NCI-H1105 (cell line): ENCODE results near the gene CLDN19.
"Not testable (repeated sequence)": the region's sequence is repeated elsewhere in the genome, so short reads cannot be mapped to it uniquely, and the experiment has no call there.

Experiments used
- DNase-seq: peaks from one replicate; lab custom pipeline; 2025; lab: John Stamatoyannopoulos, UW

The CLDN19 gene

GRCh38 chr1:42737986-42738677, 1.9 kb downstream of the CLDN19 start:
- DNase-seq: no peak

GRCh38 chr1:42737257-42737656, 2.8 kb downstream of the CLDN19 start:
- no peak for DNase-seq

DNA sequence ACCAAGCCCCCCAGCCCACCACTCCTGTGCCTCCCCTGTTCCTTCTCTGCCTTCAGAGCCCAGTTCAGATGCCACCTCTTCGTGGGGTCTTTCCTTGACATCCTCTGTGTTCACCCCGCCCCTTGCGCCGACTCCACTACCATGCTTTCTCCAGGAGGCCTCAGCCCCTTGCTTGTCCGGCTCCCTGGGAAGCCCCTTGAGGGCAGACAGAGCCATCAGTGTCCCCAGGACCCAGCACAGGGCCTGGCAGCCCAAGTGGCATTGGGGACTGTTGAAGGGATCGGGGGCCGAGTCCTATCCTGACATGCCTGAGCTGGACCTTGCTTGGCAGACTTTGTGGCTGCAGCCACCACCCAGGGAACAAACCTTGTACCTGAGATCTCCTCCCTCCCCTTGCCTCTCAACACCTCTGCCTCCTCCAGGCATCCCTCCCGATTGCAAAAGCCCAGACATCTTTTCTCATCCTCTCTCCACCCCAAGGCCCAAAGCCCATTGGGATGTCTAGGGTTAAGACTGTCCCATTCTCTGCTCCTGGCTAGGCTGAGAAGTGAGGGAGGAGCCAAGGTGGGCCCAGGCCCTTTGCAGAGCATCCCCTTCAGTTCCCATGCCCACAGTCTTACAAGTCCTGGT, 3.4 kb downstream of the CLDN19 start:
- no peak for DNase-seq

DNA sequence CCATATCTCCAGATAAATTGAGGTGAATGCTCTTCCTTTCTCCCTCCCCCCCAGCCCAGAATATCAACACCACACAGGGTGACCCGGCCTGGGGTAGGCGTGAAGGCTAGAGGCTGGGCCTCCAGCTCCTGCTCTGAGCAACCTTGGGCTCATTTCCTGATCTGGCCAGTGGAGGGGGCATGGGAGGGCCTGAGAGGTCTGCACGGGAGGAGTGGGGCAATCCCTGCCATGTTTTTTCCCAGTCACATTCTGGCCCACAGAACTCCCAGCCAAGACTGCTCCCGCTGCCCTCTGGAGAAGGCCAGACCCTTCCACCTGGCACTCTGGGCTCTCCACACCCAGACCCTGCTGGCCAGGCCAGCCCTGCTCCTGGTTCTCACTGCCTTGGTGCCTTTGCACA, 3.9 kb downstream of the CLDN19 start:
- no peak for DNase-seq

GRCh38 chr1:42735477-42736105, 4.4 kb downstream of the CLDN19 start:
- DNase-seq: no peak

DNA sequence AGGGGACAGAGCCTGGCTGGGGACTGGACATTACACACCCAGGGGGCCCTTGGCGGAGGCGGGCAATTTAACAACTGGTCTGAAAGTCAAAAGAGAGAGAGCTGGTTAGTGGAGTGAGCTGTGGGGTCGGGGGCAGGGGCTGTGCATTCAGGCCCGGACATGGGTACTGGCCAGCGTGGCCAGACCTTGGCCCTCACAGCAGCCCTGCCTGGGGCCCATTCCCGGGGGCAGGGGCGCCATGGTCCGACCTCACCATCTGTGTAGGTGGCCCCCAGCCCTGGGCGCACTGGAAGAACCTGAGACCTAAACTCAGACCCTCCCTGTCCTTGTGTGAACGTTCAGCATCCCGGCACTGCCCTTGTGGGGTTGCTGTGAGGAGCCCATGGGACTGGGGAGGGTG, 5.0 kb downstream of the CLDN19 start:
- no peak for DNase-seq

DNA sequence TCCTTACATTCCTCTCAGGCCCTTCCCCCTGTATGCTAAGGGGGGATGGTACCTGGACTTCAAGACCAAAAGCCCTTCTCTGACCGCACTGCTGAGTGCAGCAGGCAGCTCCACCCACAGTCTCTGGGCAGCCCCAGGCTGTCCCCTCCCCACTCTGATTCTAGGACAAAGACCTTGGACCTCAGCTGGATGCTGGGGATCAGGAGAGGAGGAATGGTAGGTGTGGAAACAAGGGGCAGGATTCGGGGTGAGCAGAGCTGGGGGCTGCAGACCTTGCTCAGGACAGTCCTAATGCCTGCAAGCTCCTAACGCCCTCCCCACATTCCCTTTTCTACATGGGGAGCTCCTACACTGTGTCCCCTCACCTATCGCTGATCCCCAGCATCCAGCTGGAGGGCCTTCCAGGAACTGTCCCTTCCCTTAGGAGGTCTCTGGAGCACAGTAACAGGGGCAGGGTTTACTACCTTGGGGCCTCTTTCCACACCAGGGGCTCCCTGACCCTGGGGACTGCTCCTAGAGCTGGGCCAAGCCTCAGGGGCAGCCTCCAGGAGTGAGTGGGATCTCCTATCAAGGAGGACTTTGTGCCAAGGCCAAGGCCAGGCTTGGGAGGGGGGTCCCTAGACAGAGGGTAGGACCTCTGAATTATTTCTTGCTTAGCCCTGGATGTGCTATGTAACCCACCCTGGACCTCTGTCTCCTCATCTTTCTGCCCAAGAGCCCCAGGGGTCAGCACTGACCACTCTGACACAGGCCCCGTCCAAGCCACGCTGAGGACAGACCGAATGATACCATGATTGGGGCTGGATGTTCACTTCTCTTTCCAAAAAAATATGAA, 5.6 kb downstream of the CLDN19 start:
- DNase-seq: no peak

DNA sequence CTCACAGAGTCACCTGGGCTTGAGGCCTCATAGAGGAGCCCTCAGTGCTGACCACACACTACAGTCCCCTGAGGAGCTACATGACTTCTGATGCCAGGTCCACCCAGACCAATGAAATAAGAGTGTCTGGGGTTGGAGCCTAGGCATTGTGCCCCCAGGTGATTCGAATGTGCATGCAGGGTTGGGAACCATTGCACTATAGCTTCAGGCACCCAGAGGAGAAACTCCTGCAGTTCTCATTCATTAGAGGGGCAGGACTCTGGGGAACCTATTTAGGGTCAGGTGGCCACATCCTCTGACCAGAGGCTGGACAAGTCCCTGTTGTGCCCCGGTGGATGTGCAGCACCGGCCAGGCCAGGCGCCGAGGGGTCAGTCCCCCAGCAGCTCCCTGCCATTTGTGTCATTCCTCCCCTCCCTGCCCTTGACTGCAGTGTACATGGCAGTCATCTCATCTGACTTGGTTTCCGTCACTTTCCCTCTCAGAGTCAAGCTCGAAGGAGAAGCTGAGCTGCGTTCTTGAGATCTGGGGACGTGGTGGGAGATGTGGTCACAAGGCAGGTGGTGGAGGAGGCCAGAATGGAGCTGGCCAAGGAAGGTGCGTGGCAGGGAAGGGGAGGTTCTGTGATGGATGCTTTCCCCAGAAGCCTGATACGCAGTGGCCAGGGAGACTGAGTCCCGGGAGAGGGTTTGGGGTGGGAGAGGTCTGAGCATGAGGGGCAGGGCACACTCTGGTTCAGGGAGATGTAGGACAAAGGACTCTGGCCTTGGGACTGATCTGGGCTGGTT, 6.4 kb downstream of the CLDN19 start:
- DNase-seq: no peak

DNA sequence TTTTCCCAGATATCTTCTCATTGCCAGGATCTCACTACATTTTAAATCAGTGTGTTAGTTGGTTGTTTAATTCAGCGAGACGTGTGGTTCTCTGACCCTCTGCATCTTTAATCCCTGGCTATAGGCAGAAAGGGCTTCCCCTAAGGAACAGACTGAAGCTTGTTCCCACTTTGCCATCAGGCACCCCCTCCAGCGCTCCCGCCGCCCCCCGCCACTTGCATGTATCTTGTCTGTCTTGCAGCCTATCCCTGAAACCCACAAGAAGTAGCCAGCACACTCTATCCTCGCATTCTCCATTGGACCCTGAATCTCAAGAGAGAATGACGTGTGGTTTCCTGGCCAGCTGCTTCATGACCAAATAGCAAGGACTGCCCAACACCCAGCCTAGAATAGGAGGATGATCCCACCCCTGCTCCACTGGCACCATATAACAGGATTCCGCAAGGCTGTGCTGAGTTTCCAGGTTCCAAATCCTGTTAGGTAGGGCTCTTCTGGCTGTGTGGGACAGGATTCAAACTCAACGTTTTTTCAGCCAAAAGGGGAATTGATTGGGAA, 7.8 kb downstream of the CLDN19 start:
- DNase-seq: no peak

GRCh38 chr1:42731585-42731984, 8.5 kb downstream of the CLDN19 start:
- DNase-seq: no peak

GRCh38 chr1:42730988-42731387, 9.0 kb downstream of the CLDN19 start:
- no peak for DNase-seq

- DNase-seq: no peak
Observed at GRCh38 chr1:42730002-42730401, 10.0 kb downstream of the CLDN19 start.

GRCh38 chr1:42725820-42726219, 14.2 kb downstream of the CLDN19 start:
- DNase-seq: not testable (repeated sequence)

DNA sequence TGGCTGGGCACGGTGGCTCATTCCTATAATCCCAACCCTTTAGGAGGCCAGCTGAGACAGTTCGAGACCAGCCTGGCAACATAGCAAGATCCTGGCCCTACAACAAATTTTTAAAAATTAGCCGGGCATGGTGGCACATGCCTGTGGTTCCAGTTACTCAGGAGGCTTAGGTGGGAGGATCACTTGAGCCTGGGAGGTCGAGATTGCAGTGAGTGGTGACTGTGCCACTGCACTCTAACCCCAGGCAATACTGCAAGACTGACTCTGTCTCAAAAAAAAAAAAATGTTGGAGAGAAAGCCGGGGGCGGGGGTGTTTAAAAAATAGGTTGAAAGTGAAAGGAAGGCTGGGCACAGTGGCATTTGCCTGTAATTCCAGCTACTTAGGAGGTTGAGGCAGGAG, 16.5 kb downstream of the CLDN19 start:
- no peak for DNase-seq

DNA sequence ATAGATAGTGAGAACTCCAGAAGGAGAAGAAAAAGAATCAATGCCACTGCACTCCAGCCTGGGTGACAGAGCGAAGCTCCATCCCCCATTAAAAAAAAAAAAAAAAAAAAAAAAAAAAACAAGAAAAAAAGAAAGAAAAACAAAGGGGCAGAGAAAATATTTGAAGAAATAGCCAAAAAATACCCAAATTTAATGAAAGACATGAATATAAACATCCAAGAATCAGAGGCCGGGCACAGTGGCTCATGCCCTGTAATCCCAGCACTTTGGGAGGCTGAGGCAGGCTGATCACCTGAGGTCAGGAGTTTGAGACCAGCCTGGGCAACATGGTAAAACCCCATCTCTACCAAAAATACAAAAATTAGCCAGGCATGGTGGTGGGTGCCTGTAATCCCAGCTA, 17.6 kb downstream of the CLDN19 start:
- DNase-seq: not testable (repeated sequence)

- DNase-seq: no peak
Observed at GRCh38 chr1:42721926-42722325, 18.1 kb downstream of the CLDN19 start.

GRCh38 chr1:42720868-42721267, 19.2 kb downstream of the CLDN19 start:
- no peak for DNase-seq

GRCh38 chr1:42714441-42714840, 25.6 kb downstream of the CLDN19 start:
- DNase-seq: not testable (repeated sequence)

GRCh38 chr1:42713293-42713692, 26.7 kb downstream of the CLDN19 start:
- no peak for DNase-seq

DNA sequence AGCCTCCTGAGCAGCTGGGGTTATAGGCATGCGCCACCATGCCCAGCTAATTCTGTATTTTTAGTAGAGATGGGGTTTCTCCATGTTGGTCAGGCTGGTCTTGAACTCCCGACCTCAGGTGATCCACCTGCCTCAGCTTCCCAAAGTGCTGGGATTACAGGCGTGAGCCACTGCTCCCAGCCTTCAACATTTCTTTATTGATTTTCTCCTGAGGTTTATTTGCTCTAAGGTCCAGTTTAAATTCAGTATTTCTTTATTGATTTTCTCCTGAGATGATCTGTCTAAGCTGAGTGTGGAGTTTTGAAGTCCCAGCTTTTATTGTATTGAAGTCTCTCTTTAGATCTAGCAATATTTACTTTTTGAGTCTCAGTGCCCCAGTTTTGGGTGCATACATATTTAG, 27.2 kb downstream of the CLDN19 start:
- DNase-seq: not testable (repeated sequence)

DNA sequence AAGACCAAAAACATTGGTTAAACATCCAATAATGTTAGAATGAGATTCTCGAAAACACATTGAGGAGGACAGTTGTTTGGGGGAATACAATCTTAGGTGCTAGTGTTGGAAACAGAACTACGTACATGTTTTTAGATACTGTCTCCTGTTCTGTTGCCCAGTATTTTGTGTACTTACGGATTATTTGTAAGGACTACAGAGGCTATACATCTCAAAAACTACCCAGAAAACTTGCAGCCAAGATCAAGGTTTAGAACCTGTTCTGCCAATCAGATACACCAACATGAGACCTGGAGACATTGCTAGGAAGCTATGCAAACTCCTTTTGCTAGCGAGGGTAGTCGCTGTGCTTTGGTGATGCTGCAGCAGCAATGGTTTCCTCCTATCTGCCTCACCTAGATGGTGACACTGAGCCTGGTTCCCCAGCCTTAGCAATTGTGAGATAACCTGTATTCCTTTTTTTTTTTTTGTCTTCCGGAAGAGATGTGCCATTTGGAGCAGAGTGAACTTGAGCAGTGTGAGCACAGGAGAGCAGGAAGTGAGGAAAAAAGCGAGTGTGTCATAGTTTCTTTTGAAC, 36.1 kb downstream of the CLDN19 start:
- no peak for DNase-seq
